Measurements from ENCODE around the gene FAM89B.

Gene FAM89B

GRCh38 chr11:65616575-65617001 lies 44.2 kb downstream of the FAM89B start:
- peak overlapping the region; percentile 90 for H3K4me3 ChIP-seq (ENCODE audit: low read depth, low read length)
- peaks cover 38% of the 10 kb centered on the region for H3K36me3 ChIP-seq (replicated peaks)
- DNase-seq = no peak
- in situ Hi-C loops (cut with HindIII; ENCODE audit: low pct_ligation_motif_present, low sequenced_read_pairs) = no loop called here
- no peak for TF ChIP-seq CTCF (IDR thresholded peaks at IDR 0.05; ENCODE audit: low read depth, low read length, missing control alignments)
- H3K27ac ChIP-seq = no peak overlapping the region
- H3K27me3 ChIP-seq (replicated peaks) = no peaks in the 10 kb centered on the region

DNA sequence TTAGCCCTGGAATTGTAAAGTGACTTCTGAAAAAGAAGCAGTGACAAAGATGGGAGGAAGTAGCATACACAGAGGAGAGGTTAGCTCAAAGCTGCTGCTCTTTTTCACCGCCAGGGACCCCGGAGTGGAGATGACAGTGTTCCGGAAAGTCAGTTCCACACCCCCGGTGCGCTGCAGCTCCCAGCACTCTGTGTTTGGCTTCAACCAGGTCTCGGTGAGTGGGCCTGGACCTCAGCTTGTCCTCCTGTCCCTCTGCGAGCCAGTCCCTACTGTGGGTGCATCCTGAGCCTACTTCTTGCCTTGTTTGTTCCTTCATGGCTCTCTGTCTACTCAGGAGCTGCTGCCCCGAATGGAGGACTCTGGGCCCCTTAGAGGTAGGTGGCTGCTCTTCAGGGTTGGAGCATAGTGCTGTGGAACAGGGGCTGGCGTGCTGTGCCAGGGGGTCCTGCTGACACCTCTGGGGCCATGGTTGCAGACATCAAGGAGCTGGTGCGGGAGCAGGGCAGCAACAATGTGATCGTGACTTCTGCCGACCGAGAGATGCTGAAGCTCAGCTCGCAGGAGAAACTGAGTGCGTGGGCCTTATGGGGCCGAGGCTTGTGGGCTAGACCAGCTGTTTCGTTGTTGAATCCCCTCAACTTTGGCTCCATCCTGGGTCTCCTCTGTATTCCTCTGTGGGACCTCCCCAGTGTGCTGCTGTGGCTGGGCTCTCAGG lies 45.0 kb downstream of the FAM89B start:
- Histone ChIP-seq H3K27ac (no peak overlapping the region), H3K27me3 (replicated peaks) (no peaks in the 10 kb centered on the region), H3K4me3 (ENCODE audit: low read depth, low read length) (no peak overlapping the region), H3K36me3 (replicated peaks) (peaks cover 45% of the 10 kb centered on the region)
- DNase-seq = no peak
- no peak for TF ChIP-seq CTCF (IDR thresholded peaks at IDR 0.05; ENCODE audit: low read depth, low read length, missing control alignments)
- in situ Hi-C loops (cut with HindIII; ENCODE audit: low pct_ligation_motif_present, low sequenced_read_pairs) = no loop called here

- Histone ChIP-seq H3K27me3 (replicated peaks) (no peaks in the 10 kb centered on the region), H3K4me3 (ENCODE audit: low read depth, low read length) (no peak overlapping the region), H3K36me3 (replicated peaks) (peaks cover 50% of the 10 kb centered on the region), H3K27ac (no peak overlapping the region)
- TF ChIP-seq CTCF (IDR thresholded peaks at IDR 0.05; ENCODE audit: low read depth, low read length, missing control alignments) = no peak
- in situ Hi-C loops (cut with HindIII; ENCODE audit: low pct_ligation_motif_present, low sequenced_read_pairs) = no loop called here
- no peak for DNase-seq
Observed at GRCh38 chr11:65617990-65618751, 45.8 kb downstream of the FAM89B start.

DNA sequence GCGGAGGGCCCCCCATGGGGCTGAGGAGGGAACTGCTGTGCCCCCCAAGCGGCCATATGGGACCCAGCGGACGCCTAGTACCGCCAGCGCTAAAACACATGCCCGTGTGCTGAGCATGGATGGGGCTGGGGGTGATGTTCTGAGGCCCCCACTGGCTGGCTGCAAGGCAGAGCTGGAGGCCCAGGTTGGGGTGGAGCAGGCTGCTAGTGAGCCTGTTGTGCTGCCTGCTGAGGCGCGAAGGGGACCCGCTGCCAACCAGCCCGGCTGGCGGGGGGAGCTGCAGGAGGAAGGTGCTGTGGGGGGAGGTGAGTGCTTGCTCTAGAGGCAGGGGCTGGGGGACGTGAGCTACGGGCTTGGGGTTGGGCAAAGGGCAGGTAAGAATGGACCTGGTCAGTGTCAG lies 46.4 kb downstream of the FAM89B start:
- H3K27ac ChIP-seq = no peak overlapping the region
- in situ Hi-C loops (cut with HindIII; ENCODE audit: low pct_ligation_motif_present, low sequenced_read_pairs) = no loop called here
- TF ChIP-seq CTCF (IDR thresholded peaks at IDR 0.05; ENCODE audit: low read depth, low read length, missing control alignments) = no peak
- no peaks in the 10 kb centered on the region for H3K27me3 ChIP-seq (replicated peaks)
- DNase-seq = no peak
- H3K36me3 ChIP-seq (replicated peaks) = peaks cover 56% of the 10 kb centered on the region
- H3K4me3 ChIP-seq (ENCODE audit: low read depth, low read length) = no peak overlapping the region

GRCh38 chr11:65619281-65619928 lies 47.1 kb downstream of the FAM89B start:
- Histone ChIP-seq H3K27ac (no peak overlapping the region), H3K27me3 (replicated peaks) (no peaks in the 10 kb centered on the region), H3K36me3 (replicated peaks) (peaks cover 62% of the 10 kb centered on the region), H3K4me3 (ENCODE audit: low read depth, low read length) (no peak overlapping the region)
- no peak for DNase-seq
- in situ Hi-C loops (cut with HindIII; ENCODE audit: low pct_ligation_motif_present, low sequenced_read_pairs) = no loop called here
- no peak for TF ChIP-seq CTCF (IDR thresholded peaks at IDR 0.05; ENCODE audit: low read depth, low read length, missing control alignments)

Measured in brain microvascular endothelial cell (primary cell).